CD14-positive monocyte (primary cell): Measurements from ENCODE around the gene ITPR3. TPM values are rescaled to one million over a fixed set of nuclear protein-coding genes. Genes with fewer than 3 reads are reported as not detected.

Experiments
- DNase-seq, 3 donors: peaks; one replicate each; pipeline ENCODE4 v3.0.0-alpha.2; 2011 to 2022
- H2AFZ ChIP-seq: 2 replicates; pipeline ENCODE4 v1.6.0; 2012; ENCODE audit warnings: mild to moderate bottlenecking, low read depth, low read length, inconsistent platforms; ENCODE audit not compliant: insufficient read depth, poor library complexity, severe bottlenecking
- H3K27ac ChIP-seq, 2 donors: 1 replicate in 1 of 2; 2 replicates in 1 of 2; pipeline ENCODE4 v1.5.1; 2012 to 2013; ENCODE audit warnings: low read length in 2 of 2, control low read depth in 1 of 2, inconsistent platforms in 1 of 2, low read depth in 1 of 2, mild to moderate bottlenecking in 1 of 2
- H3K27me3 ChIP-seq, 2 donors: one replicate each; pipeline versions ENCODE4 v1.6.0 to v1.6.1; 2011 to 2013; ENCODE audit warnings: low read length in 2 of 2; ENCODE audit not compliant: control insufficient read depth in 2 of 2, insufficient read depth in 2 of 2
- H3K36me3 ChIP-seq, 2 donors: replicated peaks in 1 of 2; 1 replicate in 1 of 2; 2 replicates in 1 of 2; pipeline versions ENCODE4 v1.5.1 to v1.6.1; 2012 to 2013; ENCODE audit warnings: low read length in 2 of 2, control low read depth in 1 of 2, inconsistent platforms in 1 of 2, mild to moderate bottlenecking in 1 of 2; ENCODE audit not compliant: insufficient read depth in 2 of 2, control insufficient read depth in 1 of 2
- H3K4me1 ChIP-seq, 2 donors: 1 replicate in 1 of 2; 2 replicates in 1 of 2; pipeline versions ENCODE4 v1.5.1 to v1.6.1; 2012 to 2013; ENCODE audit warnings: low read length in 2 of 2, control low read depth in 1 of 2, inconsistent platforms in 1 of 2, mild to moderate bottlenecking in 1 of 2, moderate library complexity in 1 of 2; ENCODE audit not compliant: insufficient read depth in 2 of 2, control insufficient read depth in 1 of 2
- H3K4me2 ChIP-seq: replicated peaks from 2 replicates; pipeline ENCODE3; 2012; ENCODE audit warnings: low read length, moderate library complexity, mild to moderate bottlenecking; ENCODE audit not compliant: poor library complexity, severe bottlenecking; ENCODE audit errors: extremely low read depth
- H3K4me3 ChIP-seq, 3 experiments: fragments of 200-600 bp in 1 of 3; sonication (generic) in 1 of 3; replicated peaks in 1 of 3; 1 replicate in 2 of 3; 2 replicates in 1 of 3; pipeline ENCODE4 v1.5.1; 2011 to 2013; ENCODE audit warnings: low read length in 3 of 3, mild to moderate bottlenecking in 3 of 3, control low read depth in 2 of 3, low read depth in 2 of 3, inconsistent platforms in 1 of 3, moderate library complexity in 1 of 3
- H3K79me2 ChIP-seq: 2 replicates; pipeline ENCODE4 v1.6.0; 2012; ENCODE audit warnings: mild to moderate bottlenecking, control low read depth, inconsistent platforms, low read length, moderate library complexity; ENCODE audit not compliant: insufficient read depth
- H3K9ac ChIP-seq: 2 replicates; pipeline ENCODE4 v1.6.0; 2017; ENCODE audit warnings: low read length, mild to moderate bottlenecking; ENCODE audit not compliant: insufficient read depth, poor library complexity, severe bottlenecking
- H3K9me3 ChIP-seq, 2 donors: replicated peaks in 1 of 2; 1 replicate in 1 of 2; 2 replicates in 1 of 2; pipeline versions ENCODE4 v1.5.1 to v1.6.1; 2012 to 2013; ENCODE audit warnings: low read length in 2 of 2, control low read depth in 1 of 2; ENCODE audit not compliant: control insufficient read depth in 1 of 2, insufficient read depth in 1 of 2
- H4K20me1 ChIP-seq: 2 replicates; pipeline ENCODE4 v1.6.0; 2012; ENCODE audit warnings: mild to moderate bottlenecking, low read length, control low read depth, moderate library complexity; ENCODE audit not compliant: insufficient read depth
- H3K27ac Mint-ChIP-seq, 7 donors: one replicate each; pipeline ENCODE4 v1.8.0; 2020; ENCODE audit warnings: mild to moderate bottlenecking in 7 of 7, mixed read lengths in 7 of 7, moderate library complexity in 6 of 7, inconsistent platforms in 2 of 7
- H3K27me3 Mint-ChIP-seq, 3 donors: one replicate each; pipeline ENCODE4 v1.8.0; 2021 to 2022; ENCODE audit warnings: low read depth in 3 of 3, mild to moderate bottlenecking in 3 of 3, mixed read lengths in 3 of 3, moderate library complexity in 3 of 3, inconsistent platforms in 1 of 3
- H3K36me3 Mint-ChIP-seq, 2 donors: one replicate each; pipeline ENCODE4 v1.8.0; 2020; ENCODE audit warnings: mixed read lengths in 2 of 2, inconsistent platforms in 1 of 2, mild to moderate bottlenecking in 1 of 2
- H3K4me1 Mint-ChIP-seq: one replicate; pipeline ENCODE4 v1.8.0; 2020; ENCODE audit warnings: mild to moderate bottlenecking, mixed read lengths
- H3K4me3 Mint-ChIP-seq, 2 donors: one replicate each; pipeline ENCODE4 v1.8.0; 2020; ENCODE audit warnings: mild to moderate bottlenecking in 2 of 2, mixed read lengths in 2 of 2, moderate library complexity in 1 of 2
- H3K9me3 Mint-ChIP-seq, 7 donors: one replicate each; pipeline ENCODE4 v1.8.0; 2020 to 2022; ENCODE audit warnings: mixed read lengths in 7 of 7, mild to moderate bottlenecking in 6 of 7, moderate library complexity in 6 of 7, inconsistent platforms in 2 of 7
- CTCF ChIP-seq: fragments of 200-600 bp; IDR thresholded peaks from one replicate; pipeline ENCODE4 v1.8.0; 2022; ENCODE audit warnings: antibody characterized with exemption, mild to moderate bottlenecking
- WGBS: methylation state at CpG from one replicate; pipeline ENCODE4 v1.1.5; 2013; ENCODE audit warnings: missing lambda C conversion rate; ENCODE audit not compliant: insufficient coverage; 5-methylcytosine and 5-hydroxymethylcytosine counted together
- intact Hi-C, 2 donors: fragments of 100-400 bp; cut with micrococcal nuclease; formaldehyde crosslinking; loops; one replicate each; pipeline versions ENCODE4 v1.15.0 to v1.15.1; 2023
- polyA plus RNA-seq, 3 donors: library from polyadenylated mRNA; depleted of rRNA in 1 of 3; unstranded in 2 of 3; stranded (reverse) in 1 of 3; fragments of 300-500 nt in 2 of 3; fragments of >200 nt in 1 of 3; fragmentation: Illumina TruSeq in 2 of 3; gene quantifications; 1 replicate in 2 of 3; 2 replicates in 1 of 3; pipeline ENCODE4 v1.2.3, GENCODE V29; 2012 to 2021

ITPR3 gene
- polyA plus RNA-seq, 3 donors, result 1.8 TPM; not detected in 2

- Mint-ChIP-seq H3K27me3 (peaks cover 4 to 14% (median 5%) of the 10 kb centered on the region in 3 donors), H3K4me1 (no peaks in the 10 kb centered on the region), H3K36me3 (peaks cover 0 to 3% of the 10 kb centered on the region in 2 donors), H3K27ac (no peak overlapping the region), H3K9me3 (no peaks in the 10 kb centered on the region), H3K4me3 (no peak overlapping the region)
- Histone ChIP-seq H3K27me3 (no peaks in the 10 kb centered on the region), H3K9ac (no peak overlapping the region), H3K4me3 (no peak overlapping the region), H2AFZ (no peak overlapping the region), H3K9me3 (no peaks in the 10 kb centered on the region), H3K4me2 (no peak overlapping the region), H3K4me1 (no peaks in the 10 kb centered on the region), H4K20me1 (no peaks in the 10 kb centered on the region), H3K27ac (no peak overlapping the region), H3K79me2 (no peaks in the 10 kb centered on the region), H3K36me3 (no peaks in the 10 kb centered on the region)
- intact Hi-C loops, result no loop called here
- no peak for DNase-seq
- TF ChIP-seq CTCF, result no peak
- WGBS, result 91% methylated on average over 14 of the region's 15 CpGs
Observed at GRCh38 chr6:33641144-33641543, 20.0 kb downstream of the ITPR3 start.

GRCh38 chr6:33641602-33642001 lies 20.5 kb downstream of the ITPR3 start:
- intact Hi-C loops, result no loop called here

More at GRCh38 chr6:33641602-33642001, 20.5 kb downstream of the ITPR3 start:
- Mint-ChIP-seq H3K4me3 (no peak overlapping the region), H3K9me3 (no peaks in the 10 kb centered on the region), H3K4me1 (no peaks in the 10 kb centered on the region), H3K36me3 (peaks cover 0 to 3% of the 10 kb centered on the region in 2 donors), H3K27ac (no peak overlapping the region), H3K27me3 (peaks cover under 1 to 12% (median 2%) of the 10 kb centered on the region in 3 donors)
- Histone ChIP-seq H3K4me3 (no peak overlapping the region), H4K20me1 (no peaks in the 10 kb centered on the region), H3K9me3 (no peaks in the 10 kb centered on the region), H3K4me2 (no peak overlapping the region), H2AFZ (no peak overlapping the region), H3K9ac (no peak overlapping the region), H3K79me2 (no peaks in the 10 kb centered on the region), H3K4me1 (no peaks in the 10 kb centered on the region), H3K27me3 (no peaks in the 10 kb centered on the region), H3K27ac (no peak overlapping the region), H3K36me3 (no peaks in the 10 kb centered on the region)
- no peak for DNase-seq
- no peak for TF ChIP-seq CTCF
- 92% methylated on average over 5 of the region's 7 CpGs for WGBS
